Vagina (tissue), 2 donors: ENCODE results near the gene CD6.

Experiments
- CTCF ChIP-seq, 3 experiments: fragments of 450-650 bp in 2 of 3; fragments of 200-600 bp in 1 of 3; sonication (generic) in 1 of 3; IDR thresholded peaks; one replicate each; pipeline ENCODE4 v1.5.1; 2017 to 2019; ENCODE audit warnings: antibody characterized with exemption in 3 of 3, mild to moderate bottlenecking in 2 of 3, moderate library complexity in 2 of 3
- POLR2A ChIP-seq, 2 donors: fragments of 450-650 bp; IDR thresholded peaks; one replicate each; pipeline ENCODE4 v1.6.1; 2017; ENCODE audit warnings: antibody characterized with exemption in 2 of 2, mild to moderate bottlenecking in 2 of 2, moderate library complexity in 2 of 2
- POLR2AphosphoS5 ChIP-seq, 2 donors: sonication (generic); formaldehyde crosslinking; IDR thresholded peaks; one replicate each; pipeline ENCODE4 v1.9.0; 2017; ENCODE audit warnings: antibody characterized with exemption in 2 of 2, mild to moderate bottlenecking in 2 of 2, low read depth in 1 of 2; ENCODE audit not compliant: insufficient read depth in 1 of 2

GRCh38 chr11:60938500-60938899 is 33.0 kb upstream of the CD6 start:
- TF ChIP-seq CTCF (IDR thresholded peaks at IDR 0.05) (no peak), POLR2A (IDR thresholded peaks at IDR 0.05) (no peak), POLR2AphosphoS5 (IDR thresholded peaks at IDR 0.05; ENCODE audit: insufficient read depth in 1 of 2, low read depth in 1 of 2) (no peak)
